Renal cortical epithelial cell (primary cell): ENCODE measurements around the gene IL13RA2. TPM values are rescaled to one million over a fixed set of nuclear protein-coding genes. Genes with fewer than 3 reads are reported as not detected.

Source experiments
- DNase-seq: peaks from one replicate; pipeline ENCODE4 v3.0.0-alpha.2; 2011; ENCODE audit warnings: low read depth
- total RNA-seq: library from RNA; depleted of rRNA; stranded (reverse); fragments of >200 nt; gene quantifications from 2 replicates; pipeline ENCODE4 v1.2.3, GENCODE V29; 2014

IL13RA2 gene
- total RNA-seq, 1 donor from 2014 or later, result 1.5 TPM

DNA sequence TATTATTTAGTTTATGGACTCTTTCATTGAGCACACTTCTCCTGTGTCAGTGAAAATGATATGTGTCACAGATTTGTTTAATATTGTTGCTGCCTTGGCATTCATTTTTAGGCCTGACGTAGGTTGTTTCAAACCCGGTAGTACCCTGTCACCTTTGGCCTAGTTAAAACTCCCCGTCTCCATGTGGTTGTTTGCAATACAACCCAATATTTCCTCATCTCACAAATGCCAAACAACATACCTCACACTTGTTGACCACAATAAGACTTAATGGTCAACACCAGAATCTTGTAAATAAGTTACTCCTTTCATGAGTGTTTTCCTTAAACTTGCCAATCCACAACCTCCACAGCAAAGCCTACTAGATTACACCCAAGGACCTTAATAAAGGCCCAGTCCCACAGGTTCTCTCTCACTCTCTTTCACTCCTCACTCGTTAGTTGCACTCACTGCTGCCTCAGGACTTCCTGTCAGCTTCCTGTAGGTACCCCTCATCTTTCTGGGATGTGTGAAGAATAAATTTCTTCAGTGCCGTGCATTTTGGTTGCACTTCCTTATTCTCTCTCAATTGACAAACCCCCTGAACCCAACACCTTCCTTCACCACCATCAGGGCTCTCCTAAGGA, 31.3 kb downstream of the IL13RA2 start:
- DNase-seq, result peak; percentile 69

DNA sequence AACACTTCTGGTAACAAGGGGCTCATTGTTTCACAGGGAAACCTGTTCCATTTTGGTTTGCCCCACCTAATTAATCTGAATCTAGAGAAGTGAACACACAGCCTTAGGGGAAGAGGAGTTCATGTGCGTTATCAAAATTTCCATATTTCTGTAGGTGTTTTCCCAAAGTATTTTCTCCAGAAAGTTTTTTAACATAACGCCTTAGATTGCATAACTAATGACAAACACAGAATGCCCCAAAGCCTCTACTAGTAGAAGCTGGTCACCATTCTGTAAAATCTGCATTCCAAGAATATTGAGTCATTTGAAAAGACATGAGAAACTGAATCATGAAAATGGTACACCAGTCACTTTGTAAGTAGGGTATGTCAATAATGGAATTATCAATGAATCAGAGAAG, 41.1 kb downstream of the IL13RA2 start:
- DNase-seq, result peak; percentile 84

DNA sequence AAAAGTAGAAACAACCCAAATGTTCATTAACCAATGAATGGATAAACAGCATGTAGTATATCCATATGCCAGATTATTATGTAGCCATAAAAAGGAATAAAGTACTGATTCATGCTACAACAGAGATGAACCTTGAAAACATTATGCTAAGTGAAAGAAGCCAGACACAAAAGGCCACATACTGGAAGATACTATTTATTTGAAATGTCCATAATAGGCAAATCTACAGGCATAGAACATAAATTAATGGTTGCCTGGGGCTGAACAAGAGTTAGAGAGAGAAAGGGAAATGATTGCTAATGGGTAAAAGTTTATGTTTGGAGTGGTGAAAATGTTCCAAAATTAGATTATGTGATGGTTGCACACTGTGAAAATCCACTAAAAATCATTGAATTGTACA, 44.4 kb downstream of the IL13RA2 start:
- DNase-seq, result no peak

DNA sequence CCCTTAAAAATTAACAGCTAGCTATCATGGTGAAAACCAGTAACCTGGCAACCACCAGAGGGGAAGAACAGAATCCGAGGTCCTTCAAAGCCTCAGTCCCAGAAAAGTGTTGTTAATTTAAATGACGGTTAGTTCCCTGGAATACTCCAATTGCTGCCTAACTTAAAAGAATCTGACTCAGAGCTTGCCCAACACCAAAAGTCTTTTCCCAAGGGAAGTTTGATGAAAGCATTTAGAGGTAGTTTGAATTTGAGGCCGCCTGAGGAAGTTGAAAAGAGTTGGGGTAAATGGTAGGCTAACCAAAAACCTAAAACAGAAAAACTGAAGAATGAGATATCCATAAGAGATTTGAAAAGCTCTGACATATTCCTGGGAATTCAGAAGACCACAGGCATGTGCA, 46.6 kb downstream of the IL13RA2 start:
- peak; percentile 0 for DNase-seq

DNA sequence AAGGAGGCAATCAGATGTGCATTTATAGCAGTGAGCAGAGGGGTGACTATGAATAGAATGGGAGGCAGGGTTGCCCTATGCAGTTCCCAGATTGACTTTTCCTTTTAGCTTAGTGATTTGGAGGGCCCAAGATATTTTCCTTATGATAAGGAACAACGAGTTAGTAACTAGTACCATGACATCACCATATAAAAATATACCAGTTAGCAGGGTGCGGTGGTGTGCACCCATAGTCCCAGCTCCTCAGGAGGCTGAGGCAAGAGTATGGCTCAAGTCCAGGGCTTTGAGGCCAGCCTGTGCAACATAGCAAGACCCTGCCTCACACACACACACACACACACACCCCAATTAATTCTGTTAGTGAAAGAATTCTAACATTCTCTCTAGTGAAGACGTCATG, 53.0 kb downstream of the IL13RA2 start:
- no peak for DNase-seq

DNA sequence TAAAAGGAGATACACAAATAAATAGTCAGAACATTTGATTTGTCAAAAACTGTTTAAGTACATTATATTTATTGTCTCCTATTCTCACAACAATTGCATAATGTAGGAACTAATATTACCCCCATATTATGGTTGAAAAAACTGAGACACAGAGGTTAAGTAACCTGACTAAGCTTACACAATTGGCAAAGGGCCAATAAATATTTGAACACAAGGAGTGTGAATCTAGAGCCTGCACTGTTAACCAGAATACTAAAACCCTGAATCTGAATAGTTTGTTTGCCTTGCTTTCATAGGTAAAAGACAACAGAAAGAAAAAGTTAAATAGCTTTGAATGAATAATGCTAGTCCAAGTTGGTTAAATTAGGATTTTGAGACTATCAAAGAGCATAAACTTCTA, 55.2 kb downstream of the IL13RA2 start:
- DNase-seq, result peak; percentile 0

DNA sequence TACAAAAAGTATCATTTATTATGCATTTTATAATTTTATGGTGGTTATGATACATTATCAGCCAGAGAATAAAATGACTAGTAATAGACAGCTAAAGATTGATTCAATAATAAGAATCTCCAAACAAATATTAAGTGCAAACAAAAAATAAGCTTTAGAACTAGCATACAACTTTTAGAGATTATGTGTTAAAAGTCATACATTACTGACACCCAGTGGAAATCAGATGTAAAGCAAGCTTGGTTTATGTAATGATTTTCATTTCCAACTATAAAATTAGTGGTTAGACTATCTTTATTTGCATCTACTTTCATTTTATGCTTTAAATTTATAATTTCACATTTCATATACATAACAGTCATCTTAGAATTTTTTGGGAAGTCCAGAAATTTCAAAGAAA, 57.7 kb downstream of the IL13RA2 start:
- DNase-seq, result peak; percentile 13

Other genes with a start within 250 kb of the IL13RA2 start
- gene RBMXL3, start 171.8 kb upstream of the IL13RA2 start, total RNA-seq, result not detected in 2 replicates
- gene LRCH2, start 216.5 kb upstream of the IL13RA2 start, total RNA-seq, result 1.4 and 7.4 TPM in 2 replicates